HG03175 (cell line): ENCODE results near the gene MSL3B.
A peak's percentile ranks its signal among the peaks of the same experiment; 100 is the strongest.

Experiments used
- ATAC-seq: cut with Tn5 transposase; IDR thresholded peaks from one replicate; pipeline ENCODE4 v1.9.1; 2021; ENCODE audit warnings: mild to moderate bottlenecking, moderate library complexity; ENCODE audit not compliant: unreplicated experiment

Gene MSL3B

GRCh38 chr2:233853883-233854240, 14.3 kb downstream of the MSL3B start:
- peak; percentile 3 for ATAC-seq

- ATAC-seq, result no peak
Observed at GRCh38 chr2:233853353-233853752, 14.8 kb downstream of the MSL3B start.

- ATAC-seq, result no peak
Observed at GRCh38 chr2:233852056-233852455, 16.1 kb downstream of the MSL3B start.

- no peak for ATAC-seq
Observed at GRCh38 chr2:233851169-233851568, 17.0 kb downstream of the MSL3B start.

GRCh38 chr2:233850745-233851144, 17.4 kb downstream of the MSL3B start:
- no peak for ATAC-seq

GRCh38 chr2:233849607-233850271, 18.4 kb downstream of the MSL3B start:
- ATAC-seq, result no peak

GRCh38 chr2:233848276-233848675, 19.9 kb downstream of the MSL3B start:
- no peak for ATAC-seq

- ATAC-seq, result no peak
Observed at GRCh38 chr2:233847248-233847898, 20.8 kb downstream of the MSL3B start.

GRCh38 chr2:233846387-233847247, 21.6 kb downstream of the MSL3B start:
- no peak for ATAC-seq

- ATAC-seq, result no peak
Observed at GRCh38 chr2:233845301-233846060, 22.7 kb downstream of the MSL3B start.

GRCh38 chr2:233844836-233845235, 23.4 kb downstream of the MSL3B start:
- no peak for ATAC-seq

- ATAC-seq, result no peak
Observed at GRCh38 chr2:233844064-233844807, 23.9 kb downstream of the MSL3B start.

GRCh38 chr2:233841183-233841582, 27.0 kb downstream of the MSL3B start:
- ATAC-seq, result no peak

- ATAC-seq, result no peak
Observed at GRCh38 chr2:233840520-233840919, 27.7 kb downstream of the MSL3B start.

- no peak for ATAC-seq
Observed at GRCh38 chr2:233839447-233839820, 28.8 kb downstream of the MSL3B start.

GRCh38 chr2:233838726-233839446, 29.3 kb downstream of the MSL3B start:
- no peak for ATAC-seq

GRCh38 chr2:233838251-233838650, 29.9 kb downstream of the MSL3B start:
- ATAC-seq, result no peak

GRCh38 chr2:233837694-233838229, 30.4 kb downstream of the MSL3B start:
- ATAC-seq, result no peak

GRCh38 chr2:233836359-233836758, 31.8 kb downstream of the MSL3B start:
- ATAC-seq, result no peak
